Naive thymus-derived CD4-positive, alpha-beta T cell (primary cell): ENCODE data around the gene MECP2. TPM values are rescaled to one million over a fixed set of nuclear protein-coding genes. Genes with fewer than 3 reads are reported as not detected.
"Not testable (repeated sequence)": the region's sequence is repeated elsewhere in the genome, so short reads cannot be mapped to it uniquely, and the experiment has no call there.

Experiments used
- ATAC-seq: fragments of 150-1000 bp; cut with Tn5 transposase; 2 replicates; pipeline ENCODE4 v1.10.0; 2021; ENCODE audit warnings: mild to moderate bottlenecking, moderate library complexity
- CTCF ChIA-PET: fragments of 350-600 bp; sonication (Branson Sonifier 250); formaldehyde crosslinking; loops from one replicate; lab custom pipeline; 2021; ENCODE audit warnings: antibody characterized with exemption; lab: Charles Lee
- POLR2A ChIA-PET: fragments of 350-600 bp; sonication (Branson Sonifier 250); formaldehyde crosslinking; loops from one replicate; lab custom pipeline; 2021; ENCODE audit warnings: antibody characterized with exemption, inconsistent platforms; lab: Charles Lee
- DNase-seq, 9 donors: peaks; one replicate each; pipeline versions ENCODE4 v3.0.0 to v3.0.0-alpha.2; 2020 to 2022; ENCODE audit warnings: mixed read lengths in 1 of 9
- H3K27ac ChIP-seq: one replicate; pipeline ENCODE4 v1.7.0; 2013; ENCODE audit warnings: mild to moderate bottlenecking, low read depth, low read length, moderate library complexity
- H3K27me3 ChIP-seq, 2 donors: one replicate each; pipeline ENCODE4 v1.7.0; 2013; ENCODE audit warnings: low read length in 2 of 2, mild to moderate bottlenecking in 2 of 2, moderate library complexity in 2 of 2; ENCODE audit not compliant: control insufficient read depth in 2 of 2, insufficient read depth in 2 of 2
- H3K36me3 ChIP-seq, 3 experiments: 1 replicate in 2 of 3; 2 replicates in 1 of 3; pipeline ENCODE4 v1.7.0; 2013; ENCODE audit warnings: low read length in 3 of 3, mild to moderate bottlenecking in 3 of 3, moderate library complexity in 1 of 3; ENCODE audit not compliant: insufficient read depth in 3 of 3, control insufficient read depth in 2 of 3
- H3K4me1 ChIP-seq, 2 donors: one replicate each; pipeline ENCODE4 v1.7.0; 2013; ENCODE audit warnings: low read length in 2 of 2, mild to moderate bottlenecking in 2 of 2, moderate library complexity in 1 of 2; ENCODE audit not compliant: control insufficient read depth in 2 of 2, insufficient read depth in 2 of 2
- H3K4me3 ChIP-seq: 2 replicates; pipeline ENCODE4 v1.7.0; 2013; ENCODE audit warnings: mild to moderate bottlenecking, low read length
- H3K9me3 ChIP-seq, 3 experiments: 1 replicate in 2 of 3; 2 replicates in 1 of 3; pipeline ENCODE4 v1.7.0; 2013; ENCODE audit warnings: low read length in 3 of 3; ENCODE audit not compliant: control insufficient read depth in 2 of 3
- H3K27ac Mint-ChIP-seq, 9 donors: one replicate each; pipeline ENCODE4 v1.8.0; 2020 to 2022; ENCODE audit warnings: mixed read lengths in 9 of 9, mild to moderate bottlenecking in 8 of 9, moderate library complexity in 5 of 9, inconsistent platforms in 2 of 9
- H3K27me3 Mint-ChIP-seq, 5 donors: one replicate each; pipeline ENCODE4 v1.8.0; 2021 to 2022; ENCODE audit warnings: mixed read lengths in 5 of 5, mild to moderate bottlenecking in 1 of 5
- H3K36me3 Mint-ChIP-seq, 5 donors: one replicate each; pipeline ENCODE4 v1.8.0; 2020 to 2022; ENCODE audit warnings: mixed read lengths in 5 of 5, mild to moderate bottlenecking in 3 of 5, inconsistent platforms in 1 of 5
- H3K4me1 Mint-ChIP-seq, 7 donors: one replicate each; pipeline ENCODE4 v1.8.0; 2020 to 2022; ENCODE audit warnings: mixed read lengths in 7 of 7, mild to moderate bottlenecking in 3 of 7, inconsistent platforms in 1 of 7
- H3K4me3 Mint-ChIP-seq, 10 donors: one replicate each; pipeline ENCODE4 v1.8.0; 2020 to 2022; ENCODE audit warnings: mild to moderate bottlenecking in 10 of 10, mixed read lengths in 10 of 10, moderate library complexity in 6 of 10, inconsistent platforms in 2 of 10
- H3K9me3 Mint-ChIP-seq, 11 donors: one replicate each; pipeline ENCODE4 v1.8.0; 2020 to 2022; ENCODE audit warnings: mixed read lengths in 11 of 11, mild to moderate bottlenecking in 4 of 11, inconsistent platforms in 1 of 11, moderate library complexity in 1 of 11
- intact Hi-C, 2 donors: fragments of 100-400 bp; cut with micrococcal nuclease; formaldehyde crosslinking; loops; one replicate each; pipeline ENCODE4 v1.15.1; 2023
- polyA plus RNA-seq, 2 donors: library from polyadenylated mRNA; unstranded; fragments of 300-500 nt; fragmentation: Illumina TruSeq; gene quantifications; one replicate each; pipeline ENCODE4 v1.2.3, GENCODE V29; 2021
- total RNA-seq, 6 experiments: library from RNA in 5 of 6; stranded (reverse) in 5 of 6; gene quantifications; 1 replicate in 5 of 6; 2 replicates in 1 of 6; pipeline ENCODE4 v1.2.3 and lab custom pipeline; 2021 to 2026

MECP2 gene
- total RNA-seq = 100 to 1,000 TPM in 3 of 5 experiments, 10 to 100 TPM in 2; 72.7 to 155 (median 103) TPM
- 10 to 100 TPM; 12.1 to 22.5 TPM for polyA plus RNA-seq
- 147 reads per million, percentile 90 among the genes with 10 or more reads in this experiment for total RNA-seq (lab: John Stamatoyannopoulos, UW)

GRCh38 chrX:154097589-154098541 lies at the start of gene MECP2:
MECP2 (minus strand) TSS chrX:154097717.
- Histone ChIP-seq H3K4me3 (peak within 1 kb of the TSS; percentile 84), H3K9me3 (no peaks in the 10 kb centered on the region), H3K27me3 (no peaks in the 10 kb centered on the region), H3K4me1 (peaks cover 17 to 26% of the 10 kb centered on the region in 2 donors), H3K36me3 (no peaks in the 10 kb centered on the region), H3K27ac (peak within 1 kb of the TSS; percentile 84)
- H3K4me3 Mint-ChIP-seq = peak within 1 kb of the TSS; percentile 89 to 99 (median 96)
- POLR2A ChIA-PET = interaction anchor here (0.6 to 2.0 kb wide), 7 partner anchors 24 to 448 kb away, joined by 3 to 8 read pairs (median 3); partner anchors contain the start of gene HCFC1
- peaks cover 0 to 4% (median 0%) of the 10 kb centered on the region in 11 donors for H3K9me3 Mint-ChIP-seq
- peak; percentile 78 to 88 (median 86) for DNase-seq
- CTCF ChIA-PET = no interaction called here
- peaks cover 0 to 8% (median 0%) of the 10 kb centered on the region in 5 donors for H3K36me3 Mint-ChIP-seq
- intact Hi-C loops = loop anchor here (1.0 to 10.0 kb wide), 9 partner anchors 38 to 434 kb away; partner anchors contain the start of genes HCFC1 (in 2 of the 2), EMD (in 1 of the 2), FLNA (in 1 of the 2) and IDH3G (in 1 of the 2)
- H3K27me3 Mint-ChIP-seq = peaks cover 0 to 4% (median 0%) of the 10 kb centered on the region in 5 donors
- peaks cover 14 to 51% (median 36%) of the 10 kb centered on the region in 7 donors for H3K4me1 Mint-ChIP-seq
- peak; percentile 94 for ATAC-seq
- H3K27ac Mint-ChIP-seq = peak within 1 kb of the TSS; percentile 90 to 97 (median 94)

GRCh38 chrX:154144010-154144409 lies 46.5 kb upstream of the MECP2 start, which contains the start of gene OPN1LW:
OPN1LW (plus strand) TSS chrX:154144243; CDS start chrX:154144284, 41 bp downstream.
- H3K4me3 Mint-ChIP-seq, H3K4me1 Mint-ChIP-seq, H3K4me1 ChIP-seq, DNase-seq, H3K9me3 ChIP-seq, POLR2A ChIA-PET, H3K9me3 Mint-ChIP-seq, ATAC-seq, H3K36me3 ChIP-seq, H3K36me3 Mint-ChIP-seq, H3K27ac ChIP-seq, H3K27me3 ChIP-seq, H3K27me3 Mint-ChIP-seq, CTCF ChIA-PET, intact Hi-C loops, H3K4me3 ChIP-seq: not testable (repeated sequence)
- peak within 1 kb of the TSS in 1 of 9 donors; percentile 18 for H3K27ac Mint-ChIP-seq

- Mint-ChIP-seq H3K9me3 (no peaks in the 10 kb centered on the region), H3K4me1 (peaks cover 0 to 8% (median 2%) of the 10 kb centered on the region in 7 donors), H3K27me3 (no peaks in the 10 kb centered on the region), H3K36me3 (no peaks in the 10 kb centered on the region), H3K27ac (peak overlapping the region in 1 of 9 donors; percentile 18), H3K4me3 (no peak overlapping the region)
- Histone ChIP-seq H3K4me3 (no peak overlapping the region), H3K27ac (no peak overlapping the region), H3K36me3 (no peaks in the 10 kb centered on the region), H3K9me3 (no peaks in the 10 kb centered on the region), H3K4me1 (peaks cover 0 to 5% of the 10 kb centered on the region in 2 donors), H3K27me3 (no peaks in the 10 kb centered on the region)
- CTCF ChIA-PET = no interaction called here
- ATAC-seq = no peak
- DNase-seq = no peak
- intact Hi-C loops = no loop called here
- POLR2A ChIA-PET = no interaction called here
These were observed 45.6 kb upstream of the MECP2 start for GRCh38 chrX:154142950-154143745.

GRCh38 chrX:154142386-154142785 lies 44.9 kb upstream of the MECP2 start:
- Mint-ChIP-seq H3K4me3 (no peak overlapping the region), H3K9me3 (no peaks in the 10 kb centered on the region), H3K27me3 (no peaks in the 10 kb centered on the region), H3K36me3 (no peaks in the 10 kb centered on the region), H3K27ac (no peak overlapping the region), H3K4me1 (peaks cover 0 to 12% (median 2%) of the 10 kb centered on the region in 7 donors)
- POLR2A ChIA-PET = no interaction called here
- no peak for DNase-seq
- H3K36me3 ChIP-seq = no peaks in the 10 kb centered on the region
- no peak overlapping the region for H3K27ac ChIP-seq
- CTCF ChIA-PET = interaction anchor here (1.6 kb wide), 1 partner anchor 166 kb away, joined by 4 read pairs; no protein-coding TSS in a partner anchor
- peaks cover 0 to 7% of the 10 kb centered on the region in 2 donors for H3K4me1 ChIP-seq
- ATAC-seq = no peak
- no peaks in the 10 kb centered on the region for H3K9me3 ChIP-seq
- no peak overlapping the region for H3K4me3 ChIP-seq
- H3K27me3 ChIP-seq = no peaks in the 10 kb centered on the region
- intact Hi-C loops = no loop called here

GRCh38 chrX:154140742-154141141 lies 43.2 kb upstream of the MECP2 start:
- ChIA-PET CTCF (no interaction called here), POLR2A (interaction anchor here (0.7 kb wide), 1 partner anchor 403 kb away, joined by 3 read pairs; no protein-coding TSS in a partner anchor)
- no peak overlapping the region for H3K27ac Mint-ChIP-seq

GRCh38 chrX:154140206-154140605 lies 42.7 kb upstream of the MECP2 start:
- CTCF ChIA-PET = no interaction called here
- intact Hi-C loops = no loop called here
- H3K9me3 Mint-ChIP-seq = no peaks in the 10 kb centered on the region
- no peaks in the 10 kb centered on the region for H3K9me3 ChIP-seq
- H3K27me3 ChIP-seq = no peaks in the 10 kb centered on the region
- DNase-seq (no peak), ATAC-seq (no peak)
- no peaks in the 10 kb centered on the region for H3K36me3 Mint-ChIP-seq
- H3K27me3 Mint-ChIP-seq = no peaks in the 10 kb centered on the region
- no peak overlapping the region for H3K4me3 Mint-ChIP-seq
- no peak overlapping the region for H3K27ac Mint-ChIP-seq
- no peak overlapping the region for H3K4me3 ChIP-seq
- POLR2A ChIA-PET = no interaction called here
- H3K27ac ChIP-seq = no peak overlapping the region
- peaks cover 8 to 29% (median 13%) of the 10 kb centered on the region in 7 donors for H3K4me1 Mint-ChIP-seq
- H3K36me3 ChIP-seq = no peaks in the 10 kb centered on the region
- peaks cover 13 to 23% of the 10 kb centered on the region in 2 donors for H3K4me1 ChIP-seq

More at GRCh38 chrX:154140742-154141141, 43.2 kb upstream of the MECP2 start:
- ATAC-seq = no peak
- Histone ChIP-seq H3K4me3 (no peak overlapping the region), H3K36me3 (no peaks in the 10 kb centered on the region), H3K4me1 (peaks cover 8 to 20% of the 10 kb centered on the region in 2 donors), H3K27ac (no peak overlapping the region), H3K9me3 (no peaks in the 10 kb centered on the region), H3K27me3 (no peaks in the 10 kb centered on the region)
- intact Hi-C loops = no loop called here
- H3K27me3 Mint-ChIP-seq = no peaks in the 10 kb centered on the region
- DNase-seq = no peak
- H3K36me3 Mint-ChIP-seq = no peaks in the 10 kb centered on the region
- peaks cover 5 to 25% (median 11%) of the 10 kb centered on the region in 7 donors for H3K4me1 Mint-ChIP-seq
- H3K4me3 Mint-ChIP-seq = no peak overlapping the region
- no peaks in the 10 kb centered on the region for H3K9me3 Mint-ChIP-seq
